Ishikawa (cell line): Measurements from ENCODE around the gene RTN4R.

ENCODE experiments used
- CREB1 ChIP-seq: IDR thresholded peaks from 2 replicates; pipeline ENCODE4 v1.6.1; 2012; ENCODE audit warnings: low read depth
- EP300 ChIP-seq: IDR thresholded peaks from 2 replicates; pipeline ENCODE4 v1.6.1; 2012; ENCODE audit warnings: borderline replicate concordance
- FOXM1 ChIP-seq: IDR thresholded peaks from 2 replicates; pipeline ENCODE4 v1.6.1; 2012; ENCODE audit warnings: low read depth, borderline replicate concordance
- NFIC ChIP-seq: IDR thresholded peaks from 2 replicates; pipeline ENCODE4 v1.6.1; 2012
- RAD21 ChIP-seq: IDR thresholded peaks from 2 replicates; pipeline ENCODE4 v1.6.1; 2012; ENCODE audit warnings: low read depth
- TAF1 ChIP-seq: IDR thresholded peaks from 2 replicates; pipeline ENCODE4 v1.6.1; 2012; ENCODE audit warnings: low read depth, mild to moderate bottlenecking
- TCF12 ChIP-seq: IDR thresholded peaks from 2 replicates; pipeline ENCODE4 v1.6.1; 2012; ENCODE audit warnings: low read depth
- TEAD4 ChIP-seq: IDR thresholded peaks from 2 replicates; pipeline ENCODE4 v1.6.1; 2012
- USF1 ChIP-seq: IDR thresholded peaks from 2 replicates; pipeline ENCODE4 v1.6.1; 2012
- YY1 ChIP-seq: IDR thresholded peaks from 2 replicates; pipeline ENCODE4 v1.6.1; 2012; ENCODE audit warnings: low read depth
- ZBTB7A ChIP-seq: IDR thresholded peaks from 2 replicates; pipeline ENCODE4 v1.6.1; 2012; ENCODE audit warnings: low read depth
- TF ChIP-seq, protein P1 (sequence below): IDR thresholded peaks from 2 replicates; pipeline ENCODE4 v1.6.1; 2012
- TF ChIP-seq, protein P2 (sequence below): IDR thresholded peaks from 2 replicates; pipeline ENCODE4 v1.6.1; 2012; ENCODE audit warnings: low read depth, mild to moderate bottlenecking

GRCh38 chr22:20271114-20271994, 3.2 kb upstream of the RTN4R start:
- TF ChIP-seq FOXM1 (no peak), EP300 (no peak), ZBTB7A (no peak), CREB1 (no peak), USF1 (no peak), TAF1 (no peak), TCF12 (no peak), NFIC (no peak), YY1 (no peak), RAD21 (no peak), TEAD4 (no peak)
- TF ChIP-seq, protein P1, sequence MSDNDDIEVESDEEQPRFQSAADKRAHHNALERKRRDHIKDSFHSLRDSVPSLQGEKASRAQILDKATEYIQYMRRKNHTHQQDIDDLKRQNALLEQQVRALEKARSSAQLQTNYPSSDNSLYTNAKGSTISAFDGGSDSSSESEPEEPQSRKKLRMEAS, result no peak
- TF ChIP-seq, protein P2, sequence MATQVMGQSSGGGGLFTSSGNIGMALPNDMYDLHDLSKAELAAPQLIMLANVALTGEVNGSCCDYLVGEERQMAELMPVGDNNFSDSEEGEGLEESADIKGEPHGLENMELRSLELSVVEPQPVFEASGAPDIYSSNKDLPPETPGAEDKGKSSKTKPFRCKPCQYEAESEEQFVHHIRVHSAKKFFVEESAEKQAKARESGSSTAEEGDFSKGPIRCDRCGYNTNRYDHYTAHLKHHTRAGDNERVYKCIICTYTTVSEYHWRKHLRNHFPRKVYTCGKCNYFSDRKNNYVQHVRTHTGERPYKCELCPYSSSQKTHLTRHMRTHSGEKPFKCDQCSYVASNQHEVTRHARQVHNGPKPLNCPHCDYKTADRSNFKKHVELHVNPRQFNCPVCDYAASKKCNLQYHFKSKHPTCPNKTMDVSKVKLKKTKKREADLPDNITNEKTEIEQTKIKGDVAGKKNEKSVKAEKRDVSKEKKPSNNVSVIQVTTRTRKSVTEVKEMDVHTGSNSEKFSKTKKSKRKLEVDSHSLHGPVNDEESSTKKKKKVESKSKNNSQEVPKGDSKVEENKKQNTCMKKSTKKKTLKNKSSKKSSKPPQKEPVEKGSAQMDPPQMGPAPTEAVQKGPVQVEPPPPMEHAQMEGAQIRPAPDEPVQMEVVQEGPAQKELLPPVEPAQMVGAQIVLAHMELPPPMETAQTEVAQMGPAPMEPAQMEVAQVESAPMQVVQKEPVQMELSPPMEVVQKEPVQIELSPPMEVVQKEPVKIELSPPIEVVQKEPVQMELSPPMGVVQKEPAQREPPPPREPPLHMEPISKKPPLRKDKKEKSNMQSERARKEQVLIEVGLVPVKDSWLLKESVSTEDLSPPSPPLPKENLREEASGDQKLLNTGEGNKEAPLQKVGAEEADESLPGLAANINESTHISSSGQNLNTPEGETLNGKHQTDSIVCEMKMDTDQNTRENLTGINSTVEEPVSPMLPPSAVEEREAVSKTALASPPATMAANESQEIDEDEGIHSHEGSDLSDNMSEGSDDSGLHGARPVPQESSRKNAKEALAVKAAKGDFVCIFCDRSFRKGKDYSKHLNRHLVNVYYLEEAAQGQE, result no peak
